DMS 273 (cell line): ENCODE measurements around the gene AMN.

Experiments used
- DNase-seq: peaks from one replicate; lab custom pipeline; 2025; ENCODE audit not compliant: unreplicated experiment; lab: John Stamatoyannopoulos, UW

AMN gene

GRCh38 chr14:102898776-102899515 lies 23.5 kb upstream of the AMN start:
- DNase-seq = no peak

GRCh38 chr14:102899516-102899900 lies 23.0 kb upstream of the AMN start:
- no peak for DNase-seq

- DNase-seq = no peak
These were observed 21.6 kb upstream of the AMN start for GRCh38 chr14:102900631-102901571.

GRCh38 chr14:102901633-102902032 lies 20.8 kb upstream of the AMN start:
- no peak for DNase-seq

- no peak for DNase-seq
These were observed 20.4 kb upstream of the AMN start for GRCh38 chr14:102902086-102902485.

GRCh38 chr14:102902523-102903247 lies 19.8 kb upstream of the AMN start:
- DNase-seq = no peak

- DNase-seq = no peak
These were observed 19.1 kb upstream of the AMN start for GRCh38 chr14:102903248-102903888.

- DNase-seq = no peak
These were observed 18.5 kb upstream of the AMN start for GRCh38 chr14:102903889-102904512.

- DNase-seq = no peak
These were observed 17.1 kb upstream of the AMN start for GRCh38 chr14:102905116-102906108.

GRCh38 chr14:102906616-102907302 lies 15.7 kb upstream of the AMN start:
- DNase-seq = no peak

- DNase-seq = no peak
These were observed 15.1 kb upstream of the AMN start for GRCh38 chr14:102907303-102907844.

GRCh38 chr14:102907980-102908730 lies 14.3 kb upstream of the AMN start:
- DNase-seq = no peak

- DNase-seq = no peak
These were observed 13.6 kb upstream of the AMN start for GRCh38 chr14:102908766-102909455.

GRCh38 chr14:102909462-102909861 lies 13.0 kb upstream of the AMN start:
- no peak for DNase-seq

- no peak for DNase-seq
These were observed 12.6 kb upstream of the AMN start for GRCh38 chr14:102909911-102910310.

GRCh38 chr14:102910442-102910841 lies 12.0 kb upstream of the AMN start:
- no peak for DNase-seq

- DNase-seq = no peak
These were observed 10.9 kb upstream of the AMN start for GRCh38 chr14:102911541-102911951.
